ENCODE data around the gene MUC5AC. TPM values are rescaled to one million over a fixed set of nuclear protein-coding genes. Genes with fewer than 3 reads are reported as not detected.

The MUC5AC gene
- total and polyA plus RNA-seq, 4 donors: not detected

GRCh38 chr11:1130276-1131032 is 27.3 kb upstream of the MUC5AC start:
- H3K27ac ChIP-seq (ENCODE audit: low read depth in 1 of 2, low read length in 2 of 2): no peak overlapping the region
- WGBS: 75% methylated on average over 15 of the region's 15 CpGs

GRCh38 chr11:1131033-1131911 is 26.5 kb upstream of the MUC5AC start:
- H3K4me1 ChIP-seq (ENCODE audit: control insufficient read depth in 4 of 4, insufficient read depth in 4 of 4, low read length in 3 of 4): no peaks in the 10 kb centered on the region
- no peaks in the 10 kb centered on the region for H3K27me3 ChIP-seq (ENCODE audit: control insufficient read depth in 4 of 4, insufficient read depth in 4 of 4, low read length in 3 of 4)
- H3K9ac ChIP-seq (ENCODE audit: low read depth in 1 of 2, low read length in 2 of 2): no peak overlapping the region
- no peak overlapping the region for H3K27ac ChIP-seq (ENCODE audit: low read depth in 1 of 2, low read length in 2 of 2)
- H3K36me3 ChIP-seq (ENCODE audit: control insufficient read depth in 4 of 4, insufficient read depth in 3 of 4, low read depth in 1 of 4, low read length in 3 of 4): no peaks in the 10 kb centered on the region
- 72% methylated on average over 29 of the region's 29 CpGs for WGBS
- no peak overlapping the region for H3K4me3 ChIP-seq (ENCODE audit: low read depth in 1 of 3, low read length in 3 of 3)
- no peak for DNase-seq (ENCODE audit: low spot score)
- H3K9me3 ChIP-seq (ENCODE audit: control insufficient read depth in 4 of 4, low read length in 3 of 4): peaks cover 0 to 14% (median 4%) of the 10 kb centered on the region in 4 donors
- TF ChIP-seq ZBTB33 (IDR thresholded peaks at IDR 0.05): no peak
- TF ChIP-seq MAX (IDR thresholded peaks at IDR 0.05): no peak
- TF ChIP-seq NR2F2 (IDR thresholded peaks at IDR 0.05): no peak
- no peak for TF ChIP-seq RAD21 (IDR thresholded peaks at IDR 0.05)
- TF ChIP-seq TAF1 (conservative IDR thresholded peaks at IDR 0.05): no peak
- TF ChIP-seq CTCF (IDR thresholded peaks at IDR 0.05; ENCODE audit: low read depth, low read length, missing input control): no peak
- TF ChIP-seq SP1 (IDR thresholded peaks at IDR 0.05): no peak
- TF ChIP-seq HNF4G (IDR thresholded peaks at IDR 0.05): no peak
- TF ChIP-seq EGR1 (IDR thresholded peaks at IDR 0.05; ENCODE audit: low read depth in 2 of 2): no peak
- no peak for TF ChIP-seq RXRA (IDR thresholded peaks at IDR 0.05)
- TF ChIP-seq FOXA1 (IDR thresholded peaks at IDR 0.05): no peak
- TF ChIP-seq ATF3 (IDR thresholded peaks at IDR 0.05): no peak

More at GRCh38 chr11:1130276-1131032, 27.3 kb upstream of the MUC5AC start:
- TF ChIP-seq ZBTB33 (IDR thresholded peaks at IDR 0.05) (no peak), GABPA (IDR thresholded peaks at IDR 0.05 in 1 of 2, conservative IDR thresholded peaks at IDR 0.05 in 1 of 2) (no peak), HNF4G (IDR thresholded peaks at IDR 0.05) (no peak), FOXA1 (IDR thresholded peaks at IDR 0.05) (no peak), EGR1 (IDR thresholded peaks at IDR 0.05; ENCODE audit: low read depth in 2 of 2) (no peak)
- no peaks in the 10 kb centered on the region for H3K27me3 ChIP-seq (ENCODE audit: control insufficient read depth in 4 of 4, insufficient read depth in 4 of 4, low read length in 3 of 4)
- H3K4me1 ChIP-seq (ENCODE audit: control insufficient read depth in 4 of 4, insufficient read depth in 4 of 4, low read length in 3 of 4): no peaks in the 10 kb centered on the region
- no peaks in the 10 kb centered on the region for H3K36me3 ChIP-seq (ENCODE audit: control insufficient read depth in 4 of 4, insufficient read depth in 3 of 4, low read depth in 1 of 4, low read length in 3 of 4)
- no peak overlapping the region for H3K9ac ChIP-seq (ENCODE audit: low read depth in 1 of 2, low read length in 2 of 2)
- H3K9me3 ChIP-seq (ENCODE audit: control insufficient read depth in 4 of 4, low read length in 3 of 4): peaks cover 0 to 14% (median 4%) of the 10 kb centered on the region in 4 donors
- no peak overlapping the region for H3K4me3 ChIP-seq (ENCODE audit: low read depth in 1 of 3, low read length in 3 of 3)
- DNase-seq (ENCODE audit: low spot score): no peak
